Activated CD4-positive, alpha-beta T cell treated with anti-CD3 and anti-CD28 coated beads for 1 hour (primary cell): ENCODE results near the gene ANKRD33B.
"Not testable (repeated sequence)": the region's sequence is repeated elsewhere in the genome, so short reads cannot be mapped to it uniquely, and the experiment has no call there.

Experiments used
- DNase-seq: peaks from one replicate; pipeline ENCODE4 v3.0.0-alpha.2; 2020

ANKRD33B gene

DNA sequence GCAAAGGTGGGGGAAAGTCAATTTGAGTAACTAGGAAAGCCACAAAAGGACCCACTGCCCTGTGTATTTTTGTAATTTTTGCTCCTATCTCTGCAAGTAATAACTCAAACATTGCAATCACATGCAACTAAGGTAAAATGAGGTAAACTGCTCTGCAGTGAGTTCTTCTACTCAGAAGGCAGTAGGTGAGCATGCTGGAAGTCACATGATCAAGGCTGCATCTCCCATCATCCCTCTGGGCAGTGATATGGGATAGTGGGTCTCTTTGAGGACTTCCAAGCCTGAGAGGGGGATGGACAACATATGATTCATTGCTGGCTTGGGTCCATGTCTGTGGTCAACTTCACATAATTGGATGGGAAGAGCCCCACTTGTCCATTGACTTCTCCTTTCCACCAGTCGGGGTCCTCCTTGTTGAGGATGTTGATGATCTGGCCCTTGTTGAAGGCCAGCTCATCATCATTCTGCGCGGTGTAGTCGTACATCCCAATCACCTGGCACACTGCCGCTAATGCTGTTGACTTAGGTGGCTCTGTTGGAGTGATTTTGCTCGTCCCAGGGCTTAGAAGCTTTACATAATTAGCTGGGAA lies 100.4 kb downstream of the ANKRD33B start:
- DNase-seq: not testable (repeated sequence)

DNA sequence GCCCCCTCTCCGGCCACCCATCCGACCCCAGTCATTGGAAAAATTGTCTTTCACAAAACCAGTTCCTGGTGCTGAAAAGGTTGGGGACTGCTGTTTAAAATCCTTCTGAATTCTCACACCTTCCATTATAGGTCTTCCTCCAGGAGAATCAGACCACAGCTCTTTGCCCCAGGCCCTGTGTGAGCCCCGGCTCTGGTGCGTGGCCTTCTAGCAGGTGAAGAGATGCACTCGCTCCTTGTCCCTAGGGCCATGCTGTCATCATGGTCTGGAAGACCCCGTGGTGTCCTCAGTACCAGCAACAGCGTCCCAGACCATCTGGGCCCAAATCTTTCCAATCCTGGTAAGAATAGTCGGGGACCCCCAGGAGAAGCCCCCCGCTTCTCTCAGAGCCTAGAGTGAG lies 101.9 kb downstream of the ANKRD33B start:
- DNase-seq: no peak

DNA sequence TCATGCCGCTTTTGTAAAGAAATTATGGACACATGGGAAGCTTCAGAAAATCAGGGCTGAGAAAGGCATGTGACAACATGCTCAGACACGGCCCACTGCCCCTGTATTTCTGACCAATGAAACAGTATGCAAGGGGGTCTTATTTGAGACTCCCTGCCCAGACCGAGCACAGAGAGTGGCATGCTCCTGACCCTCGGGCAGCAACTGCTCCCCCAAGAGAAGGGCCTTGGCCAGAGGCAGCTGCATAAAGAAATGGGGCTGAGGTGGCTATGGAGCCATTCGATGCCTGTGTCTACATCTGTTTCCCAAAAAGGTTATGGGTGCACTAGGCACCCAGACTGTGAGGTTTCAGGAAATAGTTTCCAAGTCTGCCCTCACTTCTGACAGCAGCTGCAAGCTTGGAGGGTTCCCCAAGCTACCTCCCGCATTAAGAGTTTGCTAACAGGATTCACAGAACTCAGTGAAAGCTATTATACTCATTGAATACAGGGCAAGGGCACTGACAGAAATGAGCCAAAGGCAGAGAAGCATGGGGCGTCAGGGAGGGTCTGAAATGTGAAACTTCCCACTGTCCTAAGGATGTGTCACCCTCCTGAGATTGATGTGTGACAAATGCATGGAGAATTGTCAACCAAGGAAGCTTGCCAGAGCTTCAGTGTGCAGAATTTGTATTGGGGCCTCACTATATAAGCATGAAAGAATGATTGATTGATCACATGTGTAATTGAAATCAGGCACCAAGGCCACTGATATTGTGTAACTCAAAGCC lies 102.8 kb downstream of the ANKRD33B start:
- DNase-seq: no peak

DNA sequence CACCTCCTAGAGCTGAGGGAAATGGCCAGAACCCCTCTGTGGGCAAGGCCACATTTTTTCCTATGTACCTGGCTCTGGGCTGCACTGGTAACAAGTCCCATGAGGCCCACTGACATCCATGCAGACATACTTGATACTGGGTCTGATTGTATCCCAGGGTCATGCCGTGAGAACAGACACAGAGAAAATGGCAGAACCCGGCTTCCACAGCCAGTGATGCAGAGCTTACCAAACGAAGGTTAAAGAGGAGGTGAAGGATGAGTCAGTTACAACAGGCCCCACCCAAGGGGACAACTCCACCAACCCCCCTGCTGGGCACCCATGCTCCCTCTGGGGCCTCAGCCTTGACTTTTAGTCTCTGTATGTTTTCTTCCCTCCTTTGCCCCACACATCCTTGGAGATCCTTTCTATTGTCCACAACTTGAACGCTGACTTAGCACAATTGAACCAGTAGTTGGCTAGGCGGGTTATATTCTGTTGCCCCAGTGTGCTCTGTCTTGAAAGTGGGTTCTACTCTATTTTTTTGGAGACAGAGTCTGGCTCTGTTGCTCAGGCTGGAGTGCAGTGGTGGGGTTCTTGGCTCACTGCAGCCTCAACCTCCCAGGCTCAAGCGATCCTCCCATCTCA lies 103.7 kb downstream of the ANKRD33B start:
- no peak for DNase-seq

DNA sequence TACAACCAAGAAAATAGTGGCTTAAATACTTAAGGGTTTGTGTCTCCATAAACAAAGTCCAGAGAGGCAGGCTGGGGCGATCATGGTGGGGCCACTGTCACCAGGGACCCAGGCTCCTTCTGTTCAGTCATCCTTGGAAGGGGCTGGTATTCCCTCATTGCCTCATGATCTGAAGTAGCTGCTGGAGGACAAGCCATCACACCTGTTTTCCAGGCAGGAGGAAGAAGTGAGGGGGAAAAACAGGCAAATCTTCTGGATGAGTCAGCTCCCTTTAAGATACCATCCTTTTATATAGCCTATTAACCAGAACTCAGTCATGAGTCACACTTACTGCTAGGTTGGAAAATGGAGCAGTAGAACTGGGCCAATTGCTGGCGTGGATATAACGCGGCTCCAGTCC lies 104.8 kb downstream of the ANKRD33B start:
- DNase-seq: no peak

DNA sequence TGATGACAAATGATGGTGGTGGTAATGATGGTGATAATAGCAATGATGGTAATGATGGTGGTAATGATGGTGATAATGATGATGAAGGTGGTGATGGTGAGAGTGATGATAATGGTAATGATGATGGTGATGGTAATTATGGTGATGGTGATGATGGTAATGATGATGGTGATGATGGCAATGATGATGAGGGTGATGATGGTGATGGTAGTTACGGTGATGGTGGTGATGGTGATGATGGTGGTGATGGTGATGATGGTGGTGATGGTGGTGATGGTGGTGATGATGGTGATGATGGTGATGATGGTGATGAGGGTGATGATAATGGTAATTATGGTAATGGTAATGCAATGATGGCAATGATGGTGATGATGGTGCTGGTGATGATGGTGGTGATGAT lies 106.1 kb downstream of the ANKRD33B start:
- no peak for DNase-seq

DNA sequence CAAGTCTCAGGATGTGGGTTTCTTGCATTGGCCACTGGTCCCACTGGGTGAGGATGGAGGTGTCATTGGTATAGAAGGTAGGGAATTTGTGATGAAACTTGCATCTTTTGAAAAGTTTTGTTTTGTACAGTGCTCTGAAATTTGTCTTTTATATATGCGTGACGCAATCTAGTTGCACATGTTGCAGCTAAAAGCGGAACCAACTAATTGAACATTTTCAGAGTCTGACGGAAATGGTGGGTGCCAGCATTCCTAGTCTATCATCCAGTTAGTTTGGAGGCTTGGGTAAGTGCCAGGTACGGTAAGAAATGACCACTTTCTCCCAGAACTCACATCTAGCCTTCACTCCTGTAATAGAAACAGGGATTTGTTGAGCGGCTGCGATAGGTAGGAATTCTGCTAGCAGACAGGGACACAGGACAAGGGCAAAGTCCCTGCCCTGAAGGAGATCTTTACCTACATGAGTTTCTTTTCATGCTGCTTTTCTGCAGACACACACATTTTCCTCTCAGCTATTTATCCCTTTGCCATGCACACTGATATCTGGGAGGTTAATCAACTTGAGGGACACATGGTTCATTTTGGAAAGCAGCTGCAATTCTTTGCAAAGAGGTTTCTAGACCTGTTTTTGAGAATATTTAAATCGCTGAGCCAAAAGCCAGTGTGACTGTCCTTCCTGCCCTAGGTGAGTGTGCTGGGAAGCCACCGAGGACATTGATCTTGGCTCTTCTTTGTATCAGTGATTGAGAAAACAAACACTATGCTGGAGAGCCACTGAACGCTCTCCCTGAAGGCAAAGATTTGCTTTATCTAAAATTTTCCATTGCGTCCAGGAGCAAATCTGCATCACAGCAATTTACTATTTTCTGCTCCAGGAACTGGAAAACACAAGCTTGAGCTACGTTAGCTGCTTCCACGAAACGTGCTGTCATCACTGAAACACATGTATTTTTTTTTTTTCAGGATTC lies 107.5 kb downstream of the ANKRD33B start:
- DNase-seq: no peak

DNA sequence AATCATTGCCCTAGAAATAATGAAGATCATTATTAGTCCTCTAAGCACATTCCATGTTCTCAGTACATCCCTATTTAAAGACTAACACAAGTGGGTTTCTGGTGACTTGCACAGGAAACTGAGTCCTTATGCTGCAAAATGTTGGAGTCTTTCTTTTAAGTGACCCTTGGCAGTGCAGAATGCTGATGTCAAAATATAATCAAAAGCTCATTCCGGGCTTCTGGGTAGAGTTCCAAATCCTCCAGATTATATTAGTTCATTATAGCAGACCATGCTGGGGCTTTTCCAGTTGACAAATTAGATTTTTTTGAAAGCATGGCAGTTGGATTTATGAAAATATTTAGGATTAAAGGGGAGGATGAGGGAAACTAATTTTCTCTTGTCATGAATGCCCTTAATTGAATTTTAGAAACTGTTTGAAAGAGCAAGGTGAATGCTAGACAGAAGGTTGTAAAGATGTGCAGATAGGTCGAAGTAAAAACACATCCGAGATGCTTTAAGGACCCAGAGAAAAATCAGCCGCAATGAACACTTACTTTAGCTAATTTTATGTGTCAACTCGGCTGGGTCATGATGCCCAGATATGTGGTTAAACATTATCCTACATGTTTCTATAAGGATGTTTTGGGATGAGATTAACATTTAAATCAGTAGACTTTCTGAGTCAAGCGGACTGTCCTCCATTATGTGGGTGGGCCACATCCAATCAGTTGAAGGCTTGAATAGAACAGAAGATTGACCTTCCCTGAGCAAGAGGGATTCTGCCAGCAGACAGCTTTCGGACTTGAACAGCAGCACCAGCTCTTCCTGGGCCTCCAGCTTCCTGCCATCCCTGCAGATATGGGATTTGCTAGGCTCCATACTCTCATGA lies 108.5 kb downstream of the ANKRD33B start:
- no peak for DNase-seq

DNA sequence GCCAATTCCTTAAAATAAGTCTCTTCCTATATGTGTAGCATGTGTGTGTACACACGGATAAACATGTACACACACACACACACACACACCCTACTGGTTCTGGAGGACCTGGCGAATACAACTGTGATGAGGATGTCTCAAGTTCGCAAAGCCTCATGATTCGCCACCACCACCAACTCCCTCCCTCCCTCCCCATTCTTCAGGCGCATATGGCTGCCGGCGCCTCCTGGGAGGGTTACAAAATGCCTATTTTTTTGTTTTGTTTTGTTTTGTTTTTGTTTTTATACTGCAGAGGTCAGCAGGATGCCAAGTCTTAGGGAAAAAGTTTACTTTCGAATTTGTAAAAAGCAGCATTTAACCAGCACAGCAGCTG lies 109.1 kb downstream of the ANKRD33B start:
- DNase-seq: no peak

DNA sequence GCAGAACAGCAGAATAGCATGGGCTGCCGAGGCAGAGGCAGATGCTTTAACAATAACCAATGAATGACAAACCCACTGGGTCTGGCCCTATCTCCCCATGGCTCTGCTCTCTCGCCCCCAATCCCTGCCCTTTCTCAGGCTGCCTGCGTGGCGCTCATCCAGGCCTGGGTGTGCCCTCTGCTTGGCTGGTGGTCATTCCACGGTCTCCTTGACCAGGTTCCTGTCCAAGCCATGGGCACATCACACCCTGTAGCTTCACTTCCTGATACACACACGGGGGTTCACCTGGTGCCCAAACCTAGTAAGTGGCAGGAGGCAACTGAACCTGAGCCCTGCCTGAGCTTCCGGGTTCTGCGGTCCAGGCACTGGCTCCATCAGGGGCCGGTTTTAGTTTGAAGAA lies 109.5 kb downstream of the ANKRD33B start:
- DNase-seq: no peak

DNA sequence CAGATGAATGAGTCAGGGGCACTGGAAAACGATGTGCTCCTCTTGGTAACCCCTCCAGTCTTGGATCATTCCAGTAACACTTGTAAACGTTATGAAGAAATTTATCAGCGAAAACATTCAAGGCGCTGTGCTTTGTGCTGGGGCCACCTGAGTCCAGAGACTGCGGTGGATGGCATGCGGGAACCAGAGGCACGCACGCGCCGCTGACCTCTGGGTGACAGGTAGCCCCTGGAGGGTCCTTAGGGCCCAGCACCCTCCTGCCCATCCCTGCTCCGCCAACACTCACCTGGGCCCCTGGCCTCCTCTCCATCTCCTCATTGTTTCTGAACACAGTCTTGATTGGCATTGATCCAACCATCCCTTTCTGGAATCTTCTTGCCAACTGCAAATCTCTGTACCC lies 110.2 kb downstream of the ANKRD33B start:
- no peak for DNase-seq

DNA sequence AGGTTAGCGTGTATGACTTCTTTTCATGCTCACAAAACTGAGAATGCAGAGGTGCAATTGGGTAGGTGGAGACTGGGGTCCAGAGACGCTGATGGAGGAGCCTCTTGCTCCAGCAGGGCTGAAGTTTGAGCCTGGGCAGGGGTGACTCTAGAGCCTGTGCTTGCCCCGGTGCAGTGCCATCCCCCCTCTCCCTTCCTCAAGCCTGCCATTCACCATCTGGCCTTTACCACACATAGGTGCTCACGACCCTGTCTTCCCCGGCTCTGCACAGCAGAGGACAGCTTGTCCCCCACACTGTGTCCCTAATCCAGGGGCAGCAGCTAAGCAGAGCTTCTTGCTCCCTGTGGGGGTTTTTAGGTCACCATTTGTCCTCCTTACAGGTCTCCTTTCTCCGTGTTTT lies 110.7 kb downstream of the ANKRD33B start:
- DNase-seq: no peak

DNA sequence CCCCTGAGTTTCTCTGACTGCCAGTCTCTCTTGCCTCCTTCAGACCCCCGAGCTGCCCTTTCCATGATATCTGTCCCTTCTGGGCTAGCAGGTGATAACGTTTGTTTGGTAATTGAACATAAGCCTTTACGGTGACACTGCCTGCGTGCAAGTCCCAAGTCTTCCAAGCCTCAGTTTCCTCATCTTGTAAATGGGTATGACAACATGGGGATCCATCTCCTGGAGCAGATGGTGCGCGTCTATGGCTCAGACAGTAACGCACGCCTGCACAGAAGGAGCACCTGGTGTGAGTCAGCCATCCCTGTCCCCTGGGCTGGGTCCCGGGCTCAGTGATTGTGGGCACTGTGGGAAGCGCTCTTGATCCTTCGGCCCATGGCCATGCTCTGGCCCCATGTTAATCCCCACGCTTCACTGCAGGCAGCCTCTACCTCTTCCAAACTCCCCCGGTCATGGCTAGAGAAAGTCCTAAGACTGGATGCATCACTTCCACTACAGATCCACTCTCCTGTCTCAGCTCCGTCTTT lies 111.4 kb downstream of the ANKRD33B start:
- DNase-seq: no peak

DNA sequence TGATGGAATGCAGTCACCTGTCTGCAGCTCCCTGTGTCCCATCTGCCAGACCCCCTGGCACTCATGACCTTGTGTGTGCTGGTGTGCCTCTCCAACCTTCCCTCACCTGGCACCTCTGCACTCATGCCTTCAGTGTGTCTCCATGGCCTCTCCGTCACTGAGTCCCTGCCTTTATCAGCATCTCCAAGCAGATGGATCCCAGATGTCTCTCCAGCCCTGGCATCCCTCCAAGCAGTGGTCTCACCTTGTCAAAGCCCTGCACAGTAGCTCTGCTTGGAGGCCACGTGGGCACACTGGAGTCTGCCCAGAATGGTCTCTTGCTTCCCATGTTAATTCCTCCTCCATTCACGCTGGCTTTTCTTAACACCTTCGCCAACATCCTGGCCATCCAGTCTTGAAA lies 112.4 kb downstream of the ANKRD33B start:
- no peak for DNase-seq

DNA sequence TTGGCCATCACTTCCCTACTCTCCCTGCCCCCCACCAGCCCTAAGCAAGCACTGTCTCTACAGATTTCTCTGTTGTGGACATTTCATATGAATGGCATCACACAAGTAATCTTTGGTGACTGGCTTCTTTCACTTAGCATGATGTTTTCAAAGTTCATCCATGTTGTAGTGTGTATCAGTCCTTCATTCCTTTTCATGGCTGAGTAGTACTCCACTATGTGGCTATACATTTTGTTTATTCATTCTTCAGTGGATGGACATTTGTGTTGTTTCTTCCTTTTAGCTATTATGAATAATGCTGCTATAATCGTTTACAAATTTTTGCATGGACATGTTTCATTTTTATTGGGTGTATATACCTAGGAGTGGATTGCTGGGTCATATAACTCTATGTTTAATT lies 113.1 kb downstream of the ANKRD33B start:
- DNase-seq: no peak

DNA sequence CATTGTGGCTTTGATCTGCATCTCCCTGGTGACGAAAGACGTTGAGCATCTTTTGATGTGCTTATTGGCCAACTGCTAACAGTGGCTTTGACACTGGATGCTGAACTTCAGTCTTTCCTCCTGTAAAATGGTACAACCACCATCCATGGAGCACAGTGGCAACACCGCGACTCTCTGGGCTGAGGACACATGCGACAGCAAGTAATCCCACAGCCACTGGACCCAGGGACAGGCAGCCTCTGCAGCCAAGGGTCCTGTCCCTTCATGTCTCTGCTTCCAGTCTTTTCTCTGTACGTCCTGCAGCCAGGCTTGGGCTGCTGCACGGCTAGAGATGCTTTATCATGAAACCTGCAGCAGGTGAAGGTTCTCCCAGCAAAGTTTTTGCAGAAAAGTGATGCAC lies 113.7 kb downstream of the ANKRD33B start:
- DNase-seq: no peak

DNA sequence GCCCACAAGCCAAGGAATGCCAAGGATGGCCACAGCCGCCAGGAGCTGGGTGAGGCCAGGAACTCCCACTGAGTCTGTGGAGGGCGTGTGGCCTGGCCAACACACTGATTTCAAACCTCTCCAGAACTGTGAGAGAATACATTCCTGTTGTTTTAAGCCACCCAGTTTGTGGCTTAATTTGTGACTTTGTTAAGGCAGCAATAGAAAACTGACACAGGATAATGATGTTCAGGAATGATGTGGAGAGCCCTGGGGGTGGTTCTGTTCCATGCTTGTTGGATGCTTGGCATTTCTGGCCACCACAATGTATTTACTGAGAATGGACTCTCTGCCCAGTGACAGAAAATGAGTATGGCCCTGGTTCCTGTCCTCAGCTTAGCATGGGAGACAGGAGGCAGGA lies 114.4 kb downstream of the ANKRD33B start:
- DNase-seq: no peak

DNA sequence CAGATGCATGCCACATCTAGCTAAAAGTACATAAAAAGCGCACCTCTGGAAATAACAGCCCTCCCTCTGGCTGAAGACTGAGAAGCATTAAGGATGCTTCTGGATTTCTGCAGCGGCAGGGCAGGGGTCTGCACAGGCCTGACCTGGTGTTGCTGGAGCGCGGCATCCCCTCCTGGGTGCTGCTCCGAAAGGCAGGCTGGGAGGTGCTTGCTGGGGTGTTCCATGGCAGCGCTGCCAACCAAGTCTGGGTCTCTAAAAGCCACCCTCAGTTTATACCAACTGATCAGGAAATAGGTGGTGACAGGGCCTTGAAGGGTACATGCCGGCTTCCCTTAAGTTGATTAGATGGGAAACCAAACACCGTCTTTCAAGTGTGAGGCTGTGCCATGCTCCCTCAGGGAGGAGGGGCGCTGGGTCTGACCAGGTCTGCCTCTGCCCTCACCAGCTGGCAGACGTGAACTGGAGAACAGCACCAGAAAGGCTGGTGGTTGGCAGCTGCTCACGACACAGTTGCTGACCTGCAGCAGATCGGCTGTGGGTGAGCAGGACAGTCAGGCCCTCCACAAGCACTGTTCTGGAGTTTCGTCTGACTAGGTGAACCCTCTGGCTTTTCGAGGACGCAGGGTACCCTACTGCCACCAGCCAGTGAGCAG lies 115.6 kb downstream of the ANKRD33B start:
- DNase-seq: no peak

DNA sequence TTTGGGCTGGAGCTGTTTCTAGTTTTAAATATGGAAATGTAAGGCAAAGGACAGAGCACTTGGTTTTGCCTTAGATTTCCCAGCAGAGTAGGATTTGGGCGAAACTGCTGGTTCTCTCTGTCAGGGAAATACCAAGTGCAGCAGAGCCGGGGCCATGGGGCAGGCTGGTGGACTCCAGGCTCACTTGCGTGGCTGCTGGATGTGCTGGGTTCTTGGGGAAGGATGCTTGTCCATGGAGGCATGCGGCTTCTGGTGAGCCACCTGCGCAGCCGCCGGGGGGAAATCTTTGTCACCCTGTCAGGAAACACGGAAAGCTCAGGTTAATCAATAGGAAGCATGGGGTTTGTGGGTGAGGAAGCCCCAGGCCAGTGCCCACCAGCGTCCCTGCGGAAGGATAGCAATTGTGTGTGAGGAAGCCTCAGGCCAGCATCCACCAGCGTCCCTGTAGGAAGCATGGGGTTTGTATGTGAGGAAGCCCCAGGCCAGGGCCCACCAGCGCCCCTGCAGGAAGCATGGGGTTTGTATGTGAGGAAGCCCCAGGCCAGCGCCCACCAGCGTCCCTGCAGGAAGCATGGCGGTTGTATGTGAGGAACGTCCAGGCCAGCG lies 117.1 kb downstream of the ANKRD33B start:
- DNase-seq: no peak

DNA sequence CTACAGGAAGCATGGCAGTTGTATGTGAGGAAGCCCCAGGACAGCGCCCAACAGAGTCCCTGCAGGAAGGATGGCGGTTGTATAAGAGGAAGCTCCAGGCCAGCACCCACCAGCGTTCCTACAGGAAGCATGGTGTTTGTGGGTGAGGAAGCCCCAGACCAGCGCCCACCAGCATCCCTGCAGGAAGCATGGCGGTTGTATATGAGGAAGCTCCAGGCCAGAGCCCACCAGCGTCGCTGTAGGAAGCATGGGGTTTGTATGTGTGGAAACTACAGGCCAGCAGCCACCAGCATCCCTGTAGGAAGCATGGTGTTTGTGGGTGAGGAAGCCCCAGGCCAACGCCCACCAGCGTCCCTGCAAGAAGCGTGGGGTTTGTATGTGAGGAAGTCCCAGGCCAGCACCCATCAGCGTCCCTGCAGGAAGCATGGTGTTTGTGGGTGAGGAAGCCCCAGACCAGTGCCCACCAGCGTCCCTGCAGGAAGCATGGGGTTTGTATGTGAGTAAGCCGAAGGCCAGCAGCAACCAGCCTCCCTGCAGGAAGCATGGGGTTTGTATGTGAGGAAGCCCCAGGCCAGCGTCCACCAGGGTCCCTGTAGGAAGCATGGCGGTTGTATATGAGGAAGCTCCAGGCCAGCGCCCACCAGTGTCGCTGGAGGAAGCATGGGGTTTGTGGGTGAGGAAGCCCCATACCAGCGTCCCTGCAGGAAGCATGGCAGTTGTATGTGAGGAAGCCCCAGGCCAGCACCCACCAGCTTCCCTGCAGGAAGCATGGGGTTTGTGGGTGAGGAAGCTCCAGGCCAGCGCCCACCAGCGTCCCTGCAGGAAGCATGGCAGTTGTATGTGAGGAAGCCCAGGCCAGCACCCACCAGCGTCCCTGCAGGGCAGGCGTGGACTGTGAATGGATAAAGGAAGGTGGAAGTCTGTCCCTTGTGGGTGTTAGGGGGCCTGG lies 118.1 kb downstream of the ANKRD33B start:
- DNase-seq: no peak
